Hepatocyte (in vitro differentiated cells): ENCODE results near the gene LRRC36. TPM values are rescaled to one million over a fixed set of nuclear protein-coding genes. Genes with fewer than 3 reads are reported as not detected.

Experiments
- DNase-seq: peaks from one replicate; pipeline ENCODE4 v3.0.0-alpha.2; 2016; ENCODE audit warnings: low spot score
- H2AFZ ChIP-seq: fragments of 200-600 bp; sonication (generic); 2 replicates; pipeline ENCODE4 v1.6.0; 2016; ENCODE audit warnings: antibody characterized with exemption, mild to moderate bottlenecking
- H3K27ac ChIP-seq: fragments of 200-600 bp; sonication (generic); 2 replicates; pipeline ENCODE4 v1.5.1; 2016; ENCODE audit warnings: mild to moderate bottlenecking
- H3K27me3 ChIP-seq: fragments of 200-600 bp; sonication (generic); 2 replicates; pipeline ENCODE4 v1.6.1; 2016
- H3K36me3 ChIP-seq: fragments of 200-600 bp; sonication (generic); replicated peaks from 2 replicates; pipeline ENCODE4 v1.5.1; 2016; ENCODE audit warnings: low read depth; ENCODE audit not compliant: insufficient read depth
- H3K4me1 ChIP-seq: fragments of 200-600 bp; sonication (generic); 2 replicates; pipeline ENCODE4 v1.5.1; 2016; ENCODE audit warnings: mild to moderate bottlenecking, moderate library complexity; ENCODE audit not compliant: insufficient read depth
- H3K4me2 ChIP-seq: fragments of 200-600 bp; sonication (generic); 2 replicates; pipeline ENCODE4 v1.6.0; 2016
- H3K4me3 ChIP-seq: fragments of 200-600 bp; sonication (generic); 2 replicates; pipeline ENCODE4 v1.5.1; 2016; ENCODE audit warnings: mild to moderate bottlenecking
- H3K79me2 ChIP-seq: fragments of 200-600 bp; sonication (generic); 2 replicates; pipeline ENCODE4 v1.6.0; 2017; ENCODE audit warnings: mild to moderate bottlenecking
- H3K9me2 ChIP-seq: fragments of 200-600 bp; sonication (generic); replicated peaks from 2 replicates; pipeline ENCODE4 v1.6.0; 2017; ENCODE audit warnings: mild to moderate bottlenecking; ENCODE audit not compliant: insufficient read depth
- H3K9me3 ChIP-seq: fragments of 200-600 bp; sonication (generic); 2 replicates; pipeline ENCODE4 v1.5.1; 2016; ENCODE audit warnings: low read depth, mild to moderate bottlenecking
- H4K20me1 ChIP-seq: fragments of 200-600 bp; sonication (generic); 2 replicates; pipeline ENCODE4 v1.6.0; 2016; ENCODE audit warnings: mild to moderate bottlenecking; ENCODE audit not compliant: insufficient read depth, poor library complexity, severe bottlenecking
- CTCF ChIP-seq: fragments of 200-600 bp; sonication (generic); IDR thresholded peaks from 2 replicates; pipeline ENCODE4 v1.5.1; 2016; ENCODE audit warnings: antibody characterized with exemption, mild to moderate bottlenecking; ENCODE audit not compliant: poor library complexity
- EZH2 ChIP-seq: fragments of 200-600 bp; sonication (generic); IDR thresholded peaks from 2 replicates; pipeline ENCODE4 v1.6.1; 2016; ENCODE audit warnings: antibody characterized with exemption, mild to moderate bottlenecking, borderline replicate concordance
- EZH2phosphoT487 ChIP-seq: fragments of 200-600 bp; sonication (generic); IDR thresholded peaks from one replicate; pipeline ENCODE4 v1.6.1; 2018; ENCODE audit warnings: antibody characterized with exemption, mild to moderate bottlenecking, low read depth, moderate library complexity; ENCODE audit not compliant: unreplicated experiment, severe bottlenecking
- WGBS: methylation state at CpG from one replicate; pipeline ENCODE4 v1.1.6; 2016; ENCODE audit warnings: low lambda C conversion rate; ENCODE audit errors: missing lambda C conversion rate; 5-methylcytosine and 5-hydroxymethylcytosine counted together
- polyA plus RNA-seq: library from polyadenylated mRNA; unstranded; fragments of >200 nt; fragmentation: Nextera tagmentation; extraction: Ambion mirVana; gene quantifications from 2 replicates; pipeline ENCODE4 v1.2.1, GENCODE V29; 2016
- total RNA-seq: library from RNA; depleted of rRNA; stranded (reverse); fragments of >200 nt; gene quantifications from 2 replicates; pipeline ENCODE4 v1.2.3, GENCODE V29; 2014

The LRRC36 gene
- total and polyA plus RNA-seq, 2 experiments from 2014 or later, result 0.23 to 0.69 TPM

GRCh38 chr16:67429799-67430503 is 103.3 kb downstream of the LRRC36 start:
- H3K27me3 ChIP-seq, result peaks cover 27% of the 10 kb centered on the region
- peak overlapping the region; percentile 98 for H3K4me2 ChIP-seq

GRCh38 chr16:67430504-67430976 is 103.9 kb downstream of the LRRC36 start:
- Histone ChIP-seq H3K4me3 (peak overlapping the region; percentile 49), H3K4me1 (peaks cover 13% of the 10 kb centered on the region), H4K20me1 (no peaks in the 10 kb centered on the region), H3K27ac (no peak overlapping the region), H3K9me2 (no peaks in the 10 kb centered on the region), H2AFZ (peak overlapping the region; percentile 76), H3K36me3 (no peaks in the 10 kb centered on the region), H3K27me3 (peaks cover 24% of the 10 kb centered on the region), H3K79me2 (no peaks in the 10 kb centered on the region), H3K4me2 (peak overlapping the region; percentile 98), H3K9me3 (no peaks in the 10 kb centered on the region)
- peak; percentile 60 for DNase-seq
- TF ChIP-seq EZH2phosphoT487 (no peak), CTCF (no peak), EZH2 (peak; percentile 51)
- under 1% methylated on average over 34 of the region's 53 CpGs for WGBS

More at GRCh38 chr16:67429799-67430503, 103.3 kb downstream of the LRRC36 start:
- Histone ChIP-seq H2AFZ (peak overlapping the region; percentile 76), H3K79me2 (no peaks in the 10 kb centered on the region), H3K4me1 (peaks cover 17% of the 10 kb centered on the region), H3K36me3 (no peaks in the 10 kb centered on the region), H3K27ac (no peak overlapping the region), H3K4me3 (no peak overlapping the region), H4K20me1 (no peaks in the 10 kb centered on the region), H3K9me3 (no peaks in the 10 kb centered on the region), H3K9me2 (no peaks in the 10 kb centered on the region)
- TF ChIP-seq EZH2phosphoT487 (no peak), CTCF (no peak)
- no peak for DNase-seq
- 39% methylated on average over 13 of the region's 13 CpGs for WGBS

- Histone ChIP-seq H2AFZ (peak within 1 kb of the TSS; percentile 76), H3K4me1 (peaks cover 13% of the 10 kb centered on the region), H3K79me2 (no peaks in the 10 kb centered on the region), H3K27ac (no peak within 1 kb of the TSS), H3K4me2 (peak within 1 kb of the TSS; percentile 98), H3K4me3 (peak within 1 kb of the TSS; percentile 49), H3K9me3 (no peaks in the 10 kb centered on the region), H3K27me3 (peaks cover 24% of the 10 kb centered on the region), H4K20me1 (no peaks in the 10 kb centered on the region), H3K9me2 (no peaks in the 10 kb centered on the region), H3K36me3 (no peaks in the 10 kb centered on the region)
- no peak for TF ChIP-seq EZH2
- peak; percentile 1 for TF ChIP-seq CTCF
- peak; percentile 88 for DNase-seq
- 2% methylated on average over 39 of the region's 87 CpGs for WGBS
These were observed 104.6 kb downstream of the LRRC36 start, which contains the start of gene HSD11B2 for GRCh38 chr16:67430977-67431774. HSD11B2 (plus strand) TSS chr16:67431121; CDS start chr16:67431249, 128 bp downstream.
